CD4-positive, alpha-beta T cell treated with Interleukin-15 for 4 hours (primary cell): ENCODE measurements around the gene MLLT1.

Experiments
- DNase-seq: peaks from one replicate; pipeline ENCODE4 v3.0.0-alpha.2; 2020; ENCODE audit warnings: low spot score

The MLLT1 gene

DNA sequence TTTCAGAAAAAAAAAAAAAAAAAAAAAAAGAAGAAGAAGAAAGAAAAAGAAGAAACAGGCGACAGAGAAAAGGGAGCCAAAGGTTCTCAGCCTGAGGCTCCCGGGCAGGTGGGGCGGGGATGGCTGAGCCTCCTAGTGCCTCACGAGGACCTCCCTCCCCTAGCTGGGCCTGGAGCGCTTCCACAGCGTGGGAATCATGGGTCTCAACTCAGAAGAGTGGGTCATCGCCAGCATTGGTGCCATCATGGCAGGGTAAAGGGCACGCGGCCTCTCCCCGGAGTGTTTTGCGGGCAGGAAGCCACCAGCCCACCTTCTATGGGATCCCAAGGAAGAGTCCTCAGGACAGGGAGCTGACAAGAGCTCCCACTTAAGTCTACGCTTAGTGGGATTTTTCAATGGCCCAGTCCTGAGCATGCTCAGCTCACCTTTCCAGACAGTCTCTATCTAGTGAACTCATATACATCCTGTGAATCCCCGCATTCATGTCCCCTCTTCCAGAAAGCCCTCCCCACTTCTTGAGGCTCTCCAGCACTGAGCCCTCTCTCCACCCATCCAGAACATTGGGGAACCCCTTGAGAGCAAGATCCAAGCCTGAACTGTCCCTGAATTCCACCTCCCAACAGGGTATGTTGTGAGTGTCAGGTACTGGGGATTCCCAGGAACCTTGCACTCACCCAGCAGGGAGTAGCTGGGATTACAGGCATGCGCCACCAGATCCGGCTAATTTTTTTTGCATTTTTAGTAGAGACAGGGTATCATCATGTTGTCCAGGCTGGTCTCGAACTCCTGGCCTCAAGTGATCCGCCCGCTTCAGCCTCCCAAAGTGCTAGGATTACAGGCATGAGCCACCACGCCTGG lies 74.7 kb downstream of the MLLT1 start:
- no peak for DNase-seq

DNA sequence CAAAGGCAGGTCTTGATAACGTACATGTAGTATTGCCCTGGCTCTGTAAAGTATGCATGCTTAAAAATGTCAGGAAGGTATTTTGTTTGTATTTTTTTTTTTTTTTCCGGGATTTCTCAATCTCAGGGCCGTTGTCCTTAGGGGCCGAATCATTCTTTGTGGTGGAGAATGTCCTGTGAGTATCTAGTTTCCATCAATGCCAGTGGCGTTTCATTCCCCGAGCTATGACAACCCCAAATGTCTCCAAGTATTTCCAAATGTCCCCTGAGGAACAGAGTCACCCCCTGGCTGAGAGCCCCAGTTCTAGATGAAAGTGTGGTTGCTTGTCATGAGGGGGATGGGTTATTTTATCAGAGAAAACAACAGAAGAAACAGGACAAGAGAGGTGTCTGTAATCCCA lies 75.6 kb downstream of the MLLT1 start:
- DNase-seq: no peak

DNA sequence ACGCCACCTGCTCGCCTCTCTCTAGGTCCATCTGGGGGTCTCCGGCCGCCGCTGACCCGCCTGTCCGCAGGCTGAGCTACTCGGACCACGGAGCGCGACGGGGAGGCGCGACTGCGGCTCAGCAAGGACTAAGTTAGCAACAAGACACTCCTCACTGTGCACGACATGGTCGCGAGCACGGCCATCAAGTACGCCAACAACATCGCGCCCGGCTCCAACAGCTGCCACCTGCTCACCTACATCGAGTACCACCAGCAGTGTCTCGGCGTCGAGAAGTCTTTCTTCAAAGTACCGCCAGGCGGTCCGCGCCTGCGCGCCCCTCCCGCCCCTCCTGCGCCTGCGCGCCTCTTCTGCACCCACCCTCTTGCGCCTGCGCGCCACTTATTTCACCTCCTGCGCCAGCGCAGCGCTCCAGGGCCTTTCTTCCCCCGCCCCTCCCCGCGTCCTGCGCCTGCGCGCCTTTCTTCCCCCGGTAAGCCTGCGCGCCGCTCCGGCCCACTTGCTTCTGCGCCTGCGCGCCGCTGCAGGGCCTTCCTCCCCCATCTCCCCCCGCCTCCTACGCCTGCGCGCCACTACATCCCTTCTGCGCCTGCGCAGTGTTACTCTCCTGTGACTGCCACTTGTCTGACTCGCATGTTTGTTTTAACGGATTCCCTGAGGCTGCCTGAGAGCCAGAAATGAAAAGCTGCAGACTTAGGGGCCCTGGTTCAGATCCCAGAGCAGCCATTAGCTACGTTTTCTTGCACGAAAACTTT lies 80.4 kb downstream of the MLLT1 start:
- DNase-seq: peak; percentile 99

DNA sequence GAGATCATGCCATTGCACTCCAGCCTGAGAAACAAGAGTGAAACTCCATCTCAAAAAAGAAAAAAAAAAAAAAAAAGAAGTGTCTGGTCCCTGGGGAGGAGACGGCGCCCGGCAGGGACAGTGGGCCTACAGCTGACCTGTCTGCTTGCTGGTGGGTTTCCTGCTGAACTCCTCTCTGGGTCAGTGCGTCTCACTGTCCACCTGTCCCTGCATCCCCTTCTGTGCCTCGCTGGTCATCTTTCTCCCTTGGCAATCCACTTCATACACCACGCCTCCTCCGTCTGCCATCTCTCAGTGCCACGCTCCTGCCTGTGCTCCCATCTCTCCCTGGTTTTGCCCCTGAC lies 80.9 kb downstream of the MLLT1 start:
- DNase-seq: no peak

DNA sequence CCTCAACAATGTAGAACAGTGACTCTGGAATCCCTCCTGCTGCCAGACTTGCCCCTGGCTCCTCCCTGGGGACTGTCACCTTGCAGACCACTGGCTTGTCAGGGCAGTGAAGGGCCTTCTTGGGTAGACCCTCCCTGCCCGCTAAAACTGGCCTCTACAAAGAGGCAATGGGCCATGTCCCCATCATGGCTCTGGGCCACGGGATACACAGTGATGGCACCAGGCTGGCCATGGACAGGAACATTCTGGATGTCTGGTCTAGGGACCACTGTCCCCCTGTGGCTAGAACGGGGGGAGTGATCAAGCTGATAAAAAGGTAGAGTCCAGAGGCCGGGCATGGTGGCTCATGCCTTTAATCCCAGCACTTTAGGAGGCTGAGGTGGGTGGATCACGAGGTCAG lies 83.4 kb downstream of the MLLT1 start:
- no peak for DNase-seq

DNA sequence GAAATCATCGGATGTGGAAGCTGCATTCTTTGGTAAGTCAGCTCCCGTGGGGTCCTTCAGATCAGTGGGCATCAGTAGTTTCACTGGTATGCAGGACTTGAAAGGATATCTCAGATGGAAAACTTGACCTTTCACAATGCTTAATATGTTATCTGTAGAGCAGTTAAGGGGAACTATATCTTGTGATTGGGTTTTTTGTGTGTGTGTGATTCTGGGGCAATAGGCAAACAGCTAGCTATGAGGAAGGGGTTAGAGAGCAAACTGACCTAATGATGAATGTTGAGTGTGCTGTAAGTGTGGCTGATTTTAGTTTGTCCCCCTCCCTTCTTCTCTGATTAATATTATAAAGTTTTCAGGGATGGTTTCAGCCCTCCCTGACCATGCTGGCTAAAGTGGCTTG lies 91.0 kb downstream of the MLLT1 start:
- DNase-seq: no peak

DNA sequence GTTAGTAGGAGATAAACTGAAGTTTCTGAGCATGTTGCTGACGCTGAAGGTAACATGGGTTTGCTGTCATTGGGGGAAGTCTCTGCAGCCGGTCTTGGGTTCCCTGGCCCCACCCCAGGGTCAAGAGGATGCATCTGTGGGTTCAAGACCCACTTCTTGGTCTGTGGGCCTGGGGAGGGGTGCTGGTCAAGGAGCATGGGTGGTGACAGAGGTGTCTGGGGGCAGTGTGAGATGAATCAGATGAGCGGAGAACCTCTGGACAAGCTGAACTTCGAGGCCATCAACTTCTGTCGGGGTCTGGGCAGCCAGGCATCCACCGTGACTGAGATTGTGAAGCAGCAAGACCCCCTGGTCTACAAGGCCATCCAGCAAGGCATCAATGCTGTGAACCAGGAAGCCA lies 92.4 kb downstream of the MLLT1 start:
- no peak for DNase-seq

DNA sequence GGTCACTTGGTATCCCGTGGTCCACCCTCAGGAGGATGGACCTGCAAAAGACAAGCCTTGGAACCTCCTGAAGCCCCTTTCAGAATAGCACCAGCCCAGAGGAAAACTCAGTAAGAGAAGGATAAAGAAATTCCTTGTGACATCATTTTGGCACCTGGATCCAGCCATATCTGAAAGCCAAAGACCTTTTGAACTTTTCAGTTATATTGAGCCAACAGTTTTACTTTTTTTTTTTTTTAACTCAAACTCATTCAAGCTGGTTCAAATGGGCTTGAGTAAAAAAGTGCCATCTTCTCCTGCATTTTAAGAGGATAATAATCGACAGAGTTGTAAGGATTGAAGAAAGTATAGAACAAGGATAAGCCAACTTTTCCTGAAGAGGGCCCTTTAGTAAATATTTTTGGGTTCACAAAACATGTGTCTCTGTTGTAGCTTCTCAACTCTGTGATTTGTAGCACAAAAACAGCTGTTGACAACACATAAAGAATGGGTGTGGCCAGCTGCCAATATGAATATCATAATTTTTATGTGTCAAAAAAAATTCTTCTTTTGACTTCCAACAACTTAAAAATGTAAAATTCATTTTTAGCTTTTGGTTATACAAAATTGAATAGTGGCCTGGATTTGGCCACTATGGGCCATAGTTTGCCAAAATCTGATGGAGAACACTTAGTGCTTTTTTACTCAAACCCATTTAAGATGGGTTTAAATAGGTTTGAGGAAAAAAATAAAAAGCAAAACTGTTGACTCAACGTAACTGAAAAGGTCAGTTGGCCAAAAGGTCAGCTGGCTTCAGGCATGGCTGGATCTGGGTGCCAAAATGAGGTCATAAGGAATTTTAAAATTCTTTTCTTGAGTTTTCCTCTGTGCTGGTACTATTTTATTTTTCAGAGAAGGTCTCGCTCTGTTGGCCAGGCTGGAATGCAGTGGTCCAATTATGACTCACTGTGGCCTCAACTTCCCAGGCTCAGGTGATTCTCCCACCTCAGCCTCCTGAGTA lies 93.6 kb downstream of the MLLT1 start:
- DNase-seq: no peak

DNA sequence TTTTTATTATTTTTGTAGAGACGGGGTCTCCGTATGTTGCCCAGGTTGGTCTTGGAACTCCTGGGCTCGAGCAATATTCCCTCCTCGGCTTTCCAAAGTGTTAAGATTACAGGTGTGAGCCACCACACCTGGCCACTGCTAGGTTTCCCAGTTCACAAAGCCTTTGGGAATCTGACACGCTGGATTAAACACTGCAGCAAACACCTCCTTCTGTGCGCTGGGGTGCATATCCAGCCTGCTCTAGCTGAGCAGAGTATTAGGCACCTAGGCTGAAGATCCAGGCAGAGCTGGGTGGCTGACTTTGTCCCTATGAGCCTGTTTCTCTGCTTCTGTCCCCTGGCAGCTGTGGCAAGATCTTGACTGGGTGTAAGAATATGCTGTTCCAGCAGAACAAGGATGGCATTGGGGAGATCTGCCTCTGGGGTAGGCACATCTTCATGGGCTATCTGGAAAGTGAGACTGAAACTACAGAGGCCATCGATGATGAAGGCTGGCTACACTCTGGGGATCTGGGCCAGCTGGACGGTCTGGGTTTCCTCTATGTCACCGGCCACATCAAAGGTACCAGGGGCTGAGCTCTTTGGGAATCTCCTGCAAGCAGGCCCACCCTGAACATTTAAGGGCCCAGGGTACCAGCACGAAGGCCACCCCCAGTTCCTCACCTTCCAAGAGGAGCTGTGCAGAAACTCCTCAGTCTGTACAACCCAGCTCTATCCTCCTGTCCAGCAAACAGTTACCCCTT lies 94.5 kb downstream of the MLLT1 start:
- no peak for DNase-seq

DNA sequence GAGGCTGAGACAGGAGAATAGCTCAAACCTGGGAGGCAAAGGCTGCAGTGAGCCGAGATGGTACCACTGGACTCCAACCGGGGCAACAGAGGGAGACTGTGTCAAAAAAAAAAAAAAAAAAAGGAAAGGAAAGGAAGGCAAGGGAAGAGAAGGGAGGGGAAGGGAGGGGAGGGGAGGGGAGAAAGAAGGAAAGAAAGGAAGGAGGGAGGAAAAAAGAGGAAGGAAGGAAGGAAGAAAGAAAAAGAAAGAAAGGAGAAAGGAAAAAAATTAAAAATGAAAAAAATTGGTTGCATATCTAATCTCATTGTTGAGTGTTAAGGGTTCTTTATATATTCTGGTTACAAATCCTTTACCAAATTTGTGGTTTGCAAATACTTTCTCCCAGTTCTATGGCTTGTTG lies 98.7 kb downstream of the MLLT1 start:
- no peak for DNase-seq

DNA sequence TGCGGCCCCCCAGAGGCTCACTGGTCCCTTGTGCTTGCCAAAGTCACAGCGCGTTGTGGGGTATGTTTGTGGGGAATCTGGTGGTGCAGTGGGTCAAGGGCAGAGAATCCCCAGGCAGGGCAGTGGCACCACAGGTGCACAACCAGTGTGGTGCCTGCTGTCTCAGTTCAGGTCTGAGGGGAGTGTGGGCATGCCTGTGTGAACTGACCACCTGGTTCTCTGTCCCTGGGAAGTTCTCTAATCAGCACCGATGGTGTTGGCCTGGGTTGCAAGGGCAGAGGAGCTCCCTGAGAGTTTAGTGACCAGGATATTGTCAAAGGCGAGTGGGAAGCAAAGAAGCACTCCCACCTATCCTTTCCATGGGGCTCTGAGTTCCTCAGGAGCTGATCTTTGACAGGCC lies 106.6 kb downstream of the MLLT1 start:
- no peak for DNase-seq

DNA sequence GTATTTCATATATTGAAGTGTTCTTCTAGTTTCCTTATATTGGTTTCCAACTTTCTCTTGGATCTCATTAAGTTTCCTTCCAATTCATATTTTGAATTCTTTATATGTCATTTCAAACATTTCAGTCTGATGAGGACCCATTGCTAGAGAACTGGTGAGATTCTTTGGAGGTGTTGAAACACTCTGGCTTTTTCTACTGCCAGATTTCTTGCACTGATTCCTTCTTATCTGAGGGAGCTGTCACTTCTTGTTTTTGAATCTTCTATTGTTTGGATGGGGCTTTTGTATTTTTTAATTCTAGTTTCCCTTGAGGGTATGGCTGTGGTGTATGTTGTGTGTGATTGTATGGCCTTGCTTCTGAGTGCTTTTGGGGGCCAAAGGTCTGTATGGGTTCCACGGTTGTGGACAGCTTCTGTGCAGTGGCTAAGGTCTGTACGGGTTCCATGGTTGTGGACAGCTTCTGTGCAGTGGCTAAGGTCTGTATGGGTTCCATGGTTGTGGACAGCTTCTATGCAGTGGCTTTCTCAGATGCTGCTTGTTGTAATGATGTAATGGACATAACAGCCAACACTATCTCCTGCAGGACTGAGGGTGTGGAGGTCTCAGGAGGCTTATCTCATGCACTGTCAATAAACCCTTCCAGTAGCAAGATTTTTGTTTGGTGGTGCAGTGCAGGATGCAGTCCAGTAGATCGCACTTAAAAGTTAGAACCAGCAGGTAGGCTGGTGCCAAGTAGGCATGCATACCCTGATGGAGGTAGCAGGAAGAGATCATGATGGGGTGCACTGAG lies 107.5 kb downstream of the MLLT1 start:
- DNase-seq: no peak

DNA sequence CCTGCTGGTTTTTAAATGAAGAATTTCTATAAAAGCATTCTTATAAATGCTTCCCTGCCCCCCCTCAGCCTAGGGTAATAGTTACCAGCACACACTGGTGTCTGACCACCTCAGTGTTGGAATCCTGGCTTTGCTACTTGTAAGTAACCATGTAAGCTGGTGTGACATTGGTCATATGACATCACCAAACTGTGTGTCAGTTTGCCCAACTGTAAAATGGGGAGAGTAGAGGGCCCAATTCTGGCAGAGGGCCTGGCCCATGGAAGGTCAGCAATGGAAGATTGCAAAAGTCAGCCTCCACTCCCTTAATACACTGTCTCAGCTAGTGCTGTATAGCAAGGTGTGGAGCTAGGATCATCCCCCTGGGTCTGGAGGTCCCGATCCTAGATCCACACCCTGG lies 112.7 kb downstream of the MLLT1 start:
- no peak for DNase-seq

DNA sequence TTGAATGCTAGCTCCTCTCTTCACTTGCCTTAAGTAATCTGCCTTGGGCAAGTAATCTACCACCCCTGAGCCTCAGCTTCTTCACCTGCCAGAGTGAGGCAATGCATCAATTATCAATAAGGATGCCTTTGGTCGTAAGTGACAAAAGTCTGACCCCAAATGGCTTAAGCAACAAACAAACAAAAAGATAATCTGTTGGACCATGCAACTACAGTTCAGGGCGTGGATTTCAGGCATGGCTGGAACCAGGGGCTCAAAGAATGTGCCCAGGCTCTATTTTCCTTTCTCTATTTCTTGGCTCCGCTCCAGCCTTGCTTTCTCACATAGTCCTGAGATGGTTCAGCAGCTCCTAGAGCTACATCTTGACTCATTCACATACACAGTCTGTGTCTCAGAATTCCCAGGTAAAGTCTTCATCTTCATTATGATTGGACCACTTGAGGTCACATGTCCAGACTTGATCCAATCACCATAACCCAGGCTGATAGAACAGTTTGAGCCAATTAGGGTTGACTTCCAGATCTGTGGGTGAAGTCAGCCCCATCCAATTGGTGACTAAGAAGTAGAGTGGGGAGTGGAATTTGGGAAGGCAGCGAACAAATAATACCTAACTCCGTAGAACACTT lies 114.8 kb downstream of the MLLT1 start:
- DNase-seq: no peak

DNA sequence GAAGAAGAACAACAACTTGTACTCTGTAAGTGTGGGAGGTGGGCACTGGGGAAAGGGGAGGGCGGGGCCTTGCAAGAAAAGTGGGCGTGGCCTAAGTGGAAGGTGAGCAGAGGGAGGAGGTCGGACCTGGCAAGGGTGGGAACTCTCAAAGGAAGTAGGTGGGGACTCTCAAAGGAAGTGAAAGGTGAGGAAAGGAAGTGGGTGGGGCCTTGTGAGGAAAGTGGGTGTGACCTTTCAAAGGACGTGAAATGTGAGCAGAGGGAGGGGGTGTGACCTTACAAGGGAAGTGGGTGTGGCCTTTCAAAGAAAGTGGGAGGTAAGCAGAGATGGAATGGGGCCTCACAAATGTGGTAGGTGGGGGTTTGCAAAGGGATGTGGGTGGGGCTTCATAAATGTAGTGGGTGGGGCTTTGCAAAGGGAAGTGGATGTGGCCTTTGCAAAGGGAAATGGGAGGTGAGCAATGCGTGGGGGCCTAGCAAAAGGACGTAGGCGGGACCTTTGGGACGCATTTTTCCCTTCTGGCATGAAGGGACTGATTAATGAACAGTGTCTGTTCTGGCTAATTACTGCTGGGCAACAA lies 118.4 kb downstream of the MLLT1 start:
- peak; percentile 55 for DNase-seq
